GM23338 (cell line): ENCODE measurements around the gene PLD6. TPM values are rescaled to one million over a fixed set of nuclear protein-coding genes. Genes with fewer than 3 reads are reported as not detected.

Source experiments
- ATAC-seq: fragments of 200-7000 bp; cut with Tn5 transposase; 3 replicates; pipeline ENCODE4 v1.9.1; 2020
- DNase-seq: peaks from one replicate; pipeline ENCODE4 v3.0.0-alpha.2; 2015; ENCODE audit warnings: low spot score
- H2AFZ ChIP-seq: fragments of 200-600 bp; sonication (generic); 2 replicates; pipeline ENCODE4 v1.8.0; 2016; ENCODE audit warnings: antibody characterized with exemption, mild to moderate bottlenecking, moderate library complexity
- H3F3A ChIP-seq: fragments of 200-600 bp; sonication (generic); replicated peaks from 2 replicates; pipeline ENCODE4 v1.8.0; 2017; ENCODE audit warnings: antibody characterized with exemption, mixed run types, low read depth
- H3K27ac ChIP-seq: fragments of 200-600 bp; sonication (generic); 2 replicates; pipeline ENCODE4 v1.6.1; 2016; ENCODE audit warnings: low read depth
- H3K27me3 ChIP-seq: fragments of 200-600 bp; sonication (generic); 2 replicates; pipeline ENCODE4 v1.8.0; 2016; ENCODE audit warnings: mild to moderate bottlenecking, mixed run types, moderate library complexity; ENCODE audit not compliant: insufficient read depth
- H3K36me3 ChIP-seq: fragments of 200-600 bp; sonication (generic); 2 replicates; pipeline ENCODE4 v1.8.0; 2016; ENCODE audit warnings: mild to moderate bottlenecking; ENCODE audit not compliant: insufficient read depth
- H3K4me1 ChIP-seq: fragments of 200-600 bp; sonication (generic); 2 replicates; pipeline ENCODE4 v1.8.0; 2016; ENCODE audit warnings: mild to moderate bottlenecking, moderate library complexity; ENCODE audit not compliant: insufficient read depth
- H3K4me2 ChIP-seq: fragments of 200-600 bp; sonication (generic); 2 replicates; pipeline ENCODE4 v1.7.1; 2017; ENCODE audit warnings: mixed run types
- H3K4me3 ChIP-seq: fragments of 200-600 bp; sonication (generic); 2 replicates; pipeline ENCODE4 v1.6.1; 2016; ENCODE audit warnings: mixed run types
- H3K79me2 ChIP-seq: fragments of 200-600 bp; sonication (generic); replicated peaks from 2 replicates; pipeline ENCODE4 v1.8.0; 2017; ENCODE audit warnings: mild to moderate bottlenecking; ENCODE audit not compliant: insufficient read depth
- H3K9me2 ChIP-seq: fragments of 200-600 bp; sonication (generic); 2 replicates; pipeline ENCODE4 v1.8.0; 2017; ENCODE audit not compliant: insufficient read depth
- H4K20me1 ChIP-seq: fragments of 200-600 bp; sonication (generic); replicated peaks from 2 replicates; pipeline ENCODE4 v1.8.0; 2017; ENCODE audit warnings: mild to moderate bottlenecking; ENCODE audit not compliant: insufficient read depth
- H3K27ac Mint-ChIP-seq: 2 replicates; pipeline ENCODE4 v1.8.0; 2020; ENCODE audit warnings: inconsistent platforms, mild to moderate bottlenecking, moderate library complexity, mixed read lengths
- H3K27me3 Mint-ChIP-seq: 3 replicates; pipeline ENCODE4 v1.8.0; 2022; ENCODE audit warnings: low read depth, mild to moderate bottlenecking, moderate library complexity, mixed read lengths, inconsistent platforms; ENCODE audit not compliant: insufficient read depth, poor library complexity
- H3K36me3 Mint-ChIP-seq: 3 replicates; pipeline ENCODE4 v1.8.0; 2021; ENCODE audit warnings: low read depth, mild to moderate bottlenecking, inconsistent platforms, moderate library complexity, mixed read lengths
- H3K4me1 Mint-ChIP-seq: 3 replicates; pipeline ENCODE4 v1.8.0; 2020; ENCODE audit warnings: mild to moderate bottlenecking, inconsistent platforms, mixed read lengths
- H3K4me3 Mint-ChIP-seq: 3 replicates; pipeline ENCODE4 v1.8.0; 2021; ENCODE audit warnings: moderate library complexity, mild to moderate bottlenecking, inconsistent platforms, mixed read lengths
- H3K9me3 Mint-ChIP-seq: 3 replicates; pipeline ENCODE4 v1.8.0; 2020; ENCODE audit warnings: moderate library complexity, mild to moderate bottlenecking, inconsistent platforms, mixed read lengths
- CREB1 ChIP-seq: fragments of 250-450 bp; sonication (Bioruptor Pico); IDR thresholded peaks from 2 replicates; pipeline ENCODE4 v1.5.0; 2020; ENCODE audit warnings: low read depth, mild to moderate bottlenecking, moderate library complexity
- CTCF ChIP-seq, 2 experiments: fragments of 200-600 bp in 1 of 2; sonication (generic) in 1 of 2; conservative IDR thresholded peaks; 2 replicates each; pipeline versions ENCODE4 v1.5.1 to v1.6.1; 2016 to 2017; ENCODE audit warnings: antibody characterized with exemption in 2 of 2, low read depth in 2 of 2, mild to moderate bottlenecking in 2 of 2, moderate library complexity in 1 of 2
- ETS1 ChIP-seq: IDR thresholded peaks from 2 replicates; pipeline ENCODE4 v1.6.1; 2016; ENCODE audit warnings: antibody characterized with exemption
- EZH2 ChIP-seq: fragments of 200-600 bp; sonication (generic); IDR thresholded peaks from one replicate; pipeline ENCODE4 v1.8.0; 2017; ENCODE audit warnings: antibody characterized with exemption, mild to moderate bottlenecking, low read depth; ENCODE audit not compliant: unreplicated experiment
- EZH2phosphoT487 ChIP-seq: fragments of 200-600 bp; sonication (generic); IDR thresholded peaks from one replicate; pipeline ENCODE4 v1.8.1; 2018; ENCODE audit warnings: antibody characterized with exemption; ENCODE audit not compliant: unreplicated experiment
- JUNB ChIP-seq: IDR thresholded peaks from one replicate; pipeline ENCODE4 v1.6.1; 2016; ENCODE audit warnings: antibody characterized with exemption; ENCODE audit not compliant: unreplicated experiment
- NANOG ChIP-seq: IDR thresholded peaks from 2 replicates; pipeline ENCODE4 v1.6.1; 2016; ENCODE audit warnings: antibody characterized with exemption, borderline replicate concordance
- POLR2AphosphoS5 ChIP-seq: IDR thresholded peaks from 2 replicates; pipeline ENCODE4 v1.6.1; 2016; ENCODE audit warnings: antibody characterized with exemption, low read depth
- REST ChIP-seq: IDR thresholded peaks from one replicate; pipeline ENCODE4 v1.6.1; 2018; ENCODE audit warnings: antibody characterized with exemption; ENCODE audit not compliant: unreplicated experiment
- STAT1 ChIP-seq: IDR thresholded peaks from one replicate; pipeline ENCODE4 v1.6.1; 2016; ENCODE audit warnings: antibody characterized with exemption; ENCODE audit not compliant: unreplicated experiment
- ZNF114 ChIP-seq: fragments of 250-450 bp; sonication (Bioruptor Pico); IDR thresholded peaks from 2 replicates; pipeline ENCODE4 v1.5.0; 2020; ENCODE audit warnings: mild to moderate bottlenecking, moderate library complexity
- ZNF331 ChIP-seq: fragments of 250-450 bp; sonication (Bioruptor Pico); IDR thresholded peaks from 2 replicates; pipeline ENCODE4 v1.5.0; 2020; ENCODE audit warnings: low read depth, mild to moderate bottlenecking, moderate library complexity
- ZNF462 ChIP-seq: fragments of 250-450 bp; sonication (Bioruptor Pico); IDR thresholded peaks from 2 replicates; pipeline ENCODE4 v1.5.0; 2020; ENCODE audit warnings: mild to moderate bottlenecking, moderate library complexity
- polyA plus RNA-seq: library from polyadenylated mRNA; unstranded; fragments of >200 nt; fragmentation: Nextera tagmentation; extraction: Ambion mirVana; gene quantifications from 2 replicates; pipeline ENCODE4 v1.2.1, GENCODE V29; 2016
- total RNA-seq: library from RNA; depleted of rRNA; stranded (reverse); fragments of >200 nt; shearing (Covaris generic); gene quantifications from 2 replicates; pipeline ENCODE4 v1.2.3, GENCODE V29; 2014

The PLD6 gene
- total and polyA plus RNA-seq, 2 experiments from 2014 or later, result not detected

GRCh38 chr17:17221329-17221728 lies 15.2 kb upstream of the PLD6 start:
- Mint-ChIP-seq H3K36me3 (peaks cover 77% of the 10 kb centered on the region), H3K4me3 (no peak overlapping the region), H3K27ac (no peak overlapping the region; the same call in 1 of the 2 replicates), H3K27me3 (peaks cover 14% of the 10 kb centered on the region), H3K9me3 (no peaks in the 10 kb centered on the region), H3K4me1 (no peaks in the 10 kb centered on the region; the same call in 1 of the 3 replicates)
- no peak overlapping the region for H3K4me3 ChIP-seq
- H3K79me2 ChIP-seq, result no peaks in the 10 kb centered on the region
- DNase-seq (no peak), ATAC-seq (no peak)
- H3K9me2 ChIP-seq, result no peaks in the 10 kb centered on the region
- peaks cover 31% of the 10 kb centered on the region for H3K36me3 ChIP-seq
- no peak overlapping the region for H2AFZ ChIP-seq
- no peaks in the 10 kb centered on the region for H3K4me1 ChIP-seq
- no peaks in the 10 kb centered on the region for H3K27me3 ChIP-seq
- peaks cover 6% of the 10 kb centered on the region; the same call in 1 of the 2 replicates for H4K20me1 ChIP-seq
- H3K4me2 ChIP-seq, result no peak overlapping the region
- no peak overlapping the region for H3K27ac ChIP-seq
- no peaks in the 10 kb centered on the region for H3F3A ChIP-seq
- TF ChIP-seq POLR2AphosphoS5, result no peak
- TF ChIP-seq CREB1 (CRISPR knock-in tag), result no peak
- TF ChIP-seq JUNB, result no peak
- no peak for TF ChIP-seq ZNF114
- no peak for TF ChIP-seq ETS1
- no peak for TF ChIP-seq REST
- TF ChIP-seq NANOG, result no peak
- no peak for TF ChIP-seq CTCF (conservative IDR thresholded peaks at IDR 0.05; ENCODE audit: low read depth in 2 of 2)
- TF ChIP-seq STAT1, result no peak
- TF ChIP-seq EZH2phosphoT487, result no peak
- no peak for TF ChIP-seq EZH2
- TF ChIP-seq ZNF462 (CRISPR knock-in tag), result no peak
- no peak for TF ChIP-seq ZNF331 (CRISPR knock-in tag)
